ENCODE data around the gene EDDM3A. TPM values are rescaled to one million over a fixed set of nuclear protein-coding genes. Genes with fewer than 3 reads are reported as not detected.
"Not testable (repeated sequence)": the region's sequence is repeated elsewhere in the genome, so short reads cannot be mapped to it uniquely, and the experiment has no call there.

Gene EDDM3A
- total RNA-seq, result not detected in 2 replicates

GRCh38 chr14:20745571-20746358 is at the start of gene EDDM3A:
Gene EDDM3A, plus strand, starts transcription at chr14:20745887. Its CDS starts 1,694 bp downstream, at chr14:20747581.
- no peak for DNase-seq (ENCODE audit: low read depth)

- no peak for DNase-seq (ENCODE audit: low read depth)
Measured at GRCh38 chr14:20696764-20697163, 48.9 kb upstream of the EDDM3A start.

GRCh38 chr14:20697273-20698017 is 48.2 kb upstream of the EDDM3A start:
- peak; percentile 67 for DNase-seq (ENCODE audit: low read depth)

GRCh38 chr14:20698018-20698329 is 47.7 kb upstream of the EDDM3A start:
- no peak for DNase-seq (ENCODE audit: low read depth)

GRCh38 chr14:20698934-20699333 is 46.8 kb upstream of the EDDM3A start:
- no peak for DNase-seq (ENCODE audit: low read depth)

- DNase-seq (ENCODE audit: low read depth), result no peak
Measured at GRCh38 chr14:20699931-20700330, 45.8 kb upstream of the EDDM3A start.

GRCh38 chr14:20700965-20701364 is 44.7 kb upstream of the EDDM3A start:
- not testable (repeated sequence) for DNase-seq (ENCODE audit: low read depth)

- DNase-seq (ENCODE audit: low read depth), result no peak
Measured at GRCh38 chr14:20706657-20707355, 38.9 kb upstream of the EDDM3A start.

- peak; percentile 54 for DNase-seq (ENCODE audit: low read depth)
Measured at GRCh38 chr14:20707622-20708021, 38.1 kb upstream of the EDDM3A start.

GRCh38 chr14:20711261-20711660 is 34.4 kb upstream of the EDDM3A start:
- DNase-seq (ENCODE audit: low read depth), result no peak

- no peak for DNase-seq (ENCODE audit: low read depth)
Measured at GRCh38 chr14:20711685-20712084, 34.0 kb upstream of the EDDM3A start.

GRCh38 chr14:20712904-20713303 is 32.8 kb upstream of the EDDM3A start:
- no peak for DNase-seq (ENCODE audit: low read depth)

GRCh38 chr14:20714593-20715250 is 31.0 kb upstream of the EDDM3A start:
- peak; percentile 14 for DNase-seq (ENCODE audit: low read depth)

GRCh38 chr14:20719777-20720176 is 25.9 kb upstream of the EDDM3A start:
- DNase-seq (ENCODE audit: low read depth), result peak; percentile 34

- DNase-seq (ENCODE audit: low read depth), result no peak
Measured at GRCh38 chr14:20720741-20721140, 24.9 kb upstream of the EDDM3A start.

GRCh38 chr14:20722016-20722415 is 23.7 kb upstream of the EDDM3A start:
- DNase-seq (ENCODE audit: low read depth), result no peak

GRCh38 chr14:20723488-20723887 is 22.2 kb upstream of the EDDM3A start:
- no peak for DNase-seq (ENCODE audit: low read depth)

GRCh38 chr14:20726121-20726520 is 19.6 kb upstream of the EDDM3A start:
- not testable (repeated sequence) for DNase-seq (ENCODE audit: low read depth)

- DNase-seq (ENCODE audit: low read depth), result no peak
Measured at GRCh38 chr14:20726531-20726930, 19.2 kb upstream of the EDDM3A start.

- no peak for DNase-seq (ENCODE audit: low read depth)
Measured at GRCh38 chr14:20730891-20731290, 14.8 kb upstream of the EDDM3A start.

- DNase-seq (ENCODE audit: low read depth), result no peak
Measured at GRCh38 chr14:20732477-20732876, 13.2 kb upstream of the EDDM3A start.

- DNase-seq (ENCODE audit: low read depth), result no peak
Measured at GRCh38 chr14:20732979-20733635, 12.6 kb upstream of the EDDM3A start.
